ENCODE measurements around the gene THAP10.
"Not testable (repeated sequence)": the region's sequence is repeated elsewhere in the genome, so short reads cannot be mapped to it uniquely, and the experiment has no call there.

THAP10 gene

DNA sequence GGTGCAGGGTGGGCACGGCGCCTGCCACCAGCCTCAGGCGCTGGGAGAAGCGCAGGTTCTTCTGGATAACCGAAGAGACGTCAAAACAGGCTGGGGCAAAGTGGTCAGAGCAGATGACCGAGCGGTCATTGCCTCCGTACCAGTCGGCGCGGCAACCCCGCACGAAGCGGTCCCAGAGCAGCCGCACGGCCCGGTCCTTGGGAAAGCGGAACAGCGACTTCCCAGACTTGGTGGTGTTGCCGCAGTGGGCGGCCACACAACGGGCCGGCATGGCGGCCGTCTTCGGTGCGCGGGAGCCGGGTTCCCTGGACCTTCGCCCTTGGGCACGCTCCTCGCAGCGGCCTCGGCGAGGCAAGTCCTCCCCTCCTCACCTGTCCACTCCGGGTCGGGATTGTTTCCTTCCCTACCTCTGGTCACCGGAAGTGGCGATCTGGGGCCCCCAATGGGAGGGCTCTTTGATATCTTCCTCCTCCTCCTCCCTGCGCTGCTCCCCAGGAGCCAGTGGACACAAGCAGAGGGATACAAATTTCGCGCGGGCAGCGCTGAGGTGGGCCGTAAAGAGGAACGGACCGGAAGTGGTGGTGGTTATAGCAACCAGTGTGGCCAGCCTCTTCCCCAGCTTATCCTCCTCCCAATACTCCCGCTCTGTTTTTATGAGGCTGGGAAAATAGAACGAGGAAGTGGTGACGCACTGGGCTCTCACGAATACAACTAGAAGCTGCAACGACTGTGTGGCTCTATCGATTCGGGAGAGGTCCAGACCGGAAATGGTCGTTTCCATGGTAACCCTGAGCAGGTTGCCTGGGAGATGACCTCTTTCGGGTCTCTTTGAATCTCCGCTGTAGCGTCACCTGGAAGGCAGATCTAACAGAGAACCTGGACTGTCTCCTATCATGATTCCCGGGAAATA, at the start of gene THAP10, which contains the start of gene LRRC49:
TSS of gene THAP10 (minus strand) at position 432 of the 910 bp plus-strand sequence. CDS start at position 271, 161 bp downstream.
TSS of gene LRRC49 (plus strand) at position 825 of the 910 bp plus-strand sequence. CDS start at position 894, 69 bp downstream.
- ATAC-seq: peak in 1 of 2 donors; percentile 51

DNA sequence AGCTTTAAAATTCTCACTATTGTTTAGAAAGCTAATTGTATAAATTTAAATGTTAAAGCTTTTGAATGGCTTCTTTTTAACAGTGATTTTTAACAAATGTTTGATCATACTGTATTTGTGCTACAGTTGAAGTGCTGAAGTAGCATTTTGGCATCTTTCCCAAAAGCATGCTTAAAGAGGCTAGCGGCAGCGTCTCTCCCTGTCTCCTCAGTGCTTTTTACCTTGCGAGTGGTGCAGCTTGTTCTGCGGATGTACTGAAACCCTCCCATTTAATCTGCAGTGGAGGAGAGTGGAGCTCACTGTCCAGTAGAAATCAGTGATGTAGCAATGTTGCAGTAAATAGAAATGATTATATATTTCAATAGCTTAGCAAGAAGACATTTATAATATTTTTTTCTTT, 44.1 kb upstream of the THAP10 start:
- no peak for ATAC-seq

DNA sequence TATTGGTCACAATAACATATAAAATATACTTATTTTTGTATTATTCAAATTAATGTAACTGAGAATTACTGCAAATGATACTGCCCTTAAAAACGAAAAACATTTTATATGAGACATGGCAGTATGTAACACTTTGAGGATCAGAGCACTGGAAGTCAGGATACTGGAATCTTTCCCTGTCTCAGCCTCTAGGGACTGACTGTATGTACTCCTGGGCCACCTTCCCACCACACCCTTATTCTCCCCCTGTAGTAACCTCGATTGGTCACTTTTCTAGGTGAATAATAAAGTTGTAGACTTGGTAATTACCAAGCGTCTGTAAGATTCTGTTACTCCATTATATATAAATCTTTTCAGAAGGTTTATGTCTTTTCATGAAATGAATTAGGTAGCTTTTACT, 43.4 kb upstream of the THAP10 start:
- no peak for ATAC-seq

DNA sequence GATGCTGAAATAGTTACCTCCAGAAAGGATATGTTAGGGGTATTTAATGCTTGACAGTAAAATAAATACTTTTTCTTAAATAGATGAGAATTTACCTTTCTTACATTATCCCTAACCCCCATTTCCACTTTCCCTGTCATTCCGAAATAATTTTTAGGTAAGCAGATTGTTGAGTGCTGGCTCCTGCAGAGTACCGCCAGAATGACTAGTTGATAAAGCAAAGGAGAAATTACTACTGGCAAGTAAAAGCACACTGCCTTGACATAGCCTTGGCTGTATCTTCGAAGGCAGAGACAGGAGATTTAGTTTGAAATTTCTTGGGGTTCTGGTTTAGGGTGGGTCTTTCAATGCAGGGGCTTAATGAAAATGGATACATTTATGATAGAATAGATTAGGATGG, 41.2 kb upstream of the THAP10 start:
- ATAC-seq: no peak

DNA sequence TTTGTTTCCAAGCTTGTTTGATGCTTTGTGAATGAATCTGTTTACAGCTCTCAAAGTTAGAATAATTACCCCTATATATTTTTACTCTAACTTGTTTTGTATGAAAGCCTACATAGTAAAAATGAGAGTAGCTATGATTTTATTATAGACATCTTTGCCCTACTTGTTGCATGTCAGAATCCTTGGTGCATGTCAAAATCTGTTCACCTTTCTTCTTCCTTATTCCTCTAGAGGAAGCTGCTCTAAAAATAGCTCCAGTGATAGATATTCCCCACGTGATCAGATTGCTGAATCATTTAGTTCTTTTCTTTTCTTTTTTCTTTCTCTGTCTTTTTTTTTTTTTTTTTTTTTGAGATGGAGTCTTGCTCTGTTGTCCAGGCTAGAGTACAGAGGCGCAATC, 40.2 kb upstream of the THAP10 start:
- no peak for ATAC-seq

DNA sequence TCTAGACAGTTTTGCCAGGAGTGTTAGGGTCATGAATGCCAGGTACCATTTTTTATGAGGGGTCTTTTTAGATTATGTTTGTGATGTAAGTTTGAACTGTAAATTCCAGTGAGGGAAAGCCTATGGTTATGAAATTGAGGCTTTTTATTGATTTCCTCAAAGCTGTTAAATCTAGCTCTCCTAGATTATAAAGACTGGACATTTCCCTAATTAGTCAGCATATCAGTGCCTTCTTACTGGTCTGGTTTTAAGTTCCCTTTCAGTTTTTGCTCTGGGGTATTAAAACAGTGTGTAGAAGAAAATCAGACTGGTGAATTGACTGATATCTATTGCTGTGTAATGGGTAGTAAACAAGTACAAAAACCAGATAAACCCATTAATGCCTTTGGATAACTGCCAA, 39.6 kb upstream of the THAP10 start:
- ATAC-seq: no peak

DNA sequence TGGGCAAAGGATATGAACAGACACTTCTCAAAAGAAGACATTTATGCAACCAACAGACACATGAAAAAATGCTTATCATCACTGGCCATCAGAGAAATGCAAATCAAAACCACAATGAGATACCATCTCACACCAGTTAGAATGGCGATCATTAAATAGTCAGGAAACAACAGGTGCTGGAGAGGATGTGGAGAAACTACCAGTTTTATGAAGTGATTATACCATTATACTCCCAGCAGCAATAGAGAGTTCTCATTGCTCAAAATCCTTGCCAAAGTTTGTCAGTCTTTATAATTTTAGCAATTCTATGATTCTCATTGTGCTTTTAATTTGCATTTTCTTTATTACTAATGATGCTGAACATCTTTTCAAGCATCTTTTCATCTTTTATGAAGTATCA, 34.7 kb upstream of the THAP10 start:
- not testable (repeated sequence) for ATAC-seq

DNA sequence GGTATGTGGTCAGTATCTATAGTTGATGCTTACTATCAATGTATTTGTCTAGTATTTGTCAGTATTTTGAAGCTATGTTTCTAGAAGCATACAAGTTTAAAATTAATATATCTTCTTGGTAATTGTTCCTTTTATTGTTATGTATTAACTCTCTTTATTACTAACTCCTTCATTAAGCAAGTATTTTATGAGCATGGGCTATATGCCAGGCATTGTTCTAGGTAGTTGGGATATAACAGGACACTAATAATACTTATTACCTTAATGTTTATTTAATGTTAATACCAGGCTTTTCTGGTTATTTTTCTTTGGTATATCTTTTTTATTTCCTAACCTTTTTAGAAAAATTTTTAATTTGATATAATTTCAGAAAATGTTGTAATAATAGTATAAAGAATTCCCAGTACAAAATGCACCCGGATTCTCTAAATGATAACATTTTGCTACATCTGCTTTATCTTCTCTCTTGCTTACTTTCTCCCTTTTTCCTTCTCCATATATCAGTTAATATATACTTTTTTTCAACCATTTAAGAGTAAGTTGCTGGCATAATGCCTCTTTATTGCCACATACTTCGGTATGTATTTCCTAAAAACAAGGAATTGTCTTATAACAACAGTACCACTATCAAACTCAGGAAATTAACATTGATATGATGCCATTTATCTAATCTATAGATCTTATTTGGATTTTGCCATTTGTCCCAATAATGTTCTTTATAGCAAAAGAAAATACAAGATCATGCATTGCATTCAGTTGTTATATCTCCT, 31.3 kb upstream of the THAP10 start:
- no peak for ATAC-seq

DNA sequence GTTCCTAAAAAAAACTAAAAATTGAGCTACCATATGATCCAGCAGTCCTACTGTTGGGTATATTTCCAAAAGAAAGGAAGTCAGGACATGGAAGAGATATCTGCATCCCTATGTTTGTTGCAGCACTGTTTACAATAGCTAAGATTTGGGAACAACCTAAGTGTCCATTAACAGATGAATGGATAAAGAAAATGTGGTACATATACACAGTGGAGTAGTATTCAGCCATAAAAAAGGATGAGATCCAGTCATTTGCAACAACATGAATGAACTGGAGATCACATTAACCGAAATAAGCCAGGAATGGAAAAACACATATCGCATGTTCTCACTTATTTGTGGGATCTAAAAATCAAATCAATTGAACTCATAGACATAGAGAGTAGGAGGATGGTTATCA, 29.9 kb upstream of the THAP10 start:
- ATAC-seq: no peak

DNA sequence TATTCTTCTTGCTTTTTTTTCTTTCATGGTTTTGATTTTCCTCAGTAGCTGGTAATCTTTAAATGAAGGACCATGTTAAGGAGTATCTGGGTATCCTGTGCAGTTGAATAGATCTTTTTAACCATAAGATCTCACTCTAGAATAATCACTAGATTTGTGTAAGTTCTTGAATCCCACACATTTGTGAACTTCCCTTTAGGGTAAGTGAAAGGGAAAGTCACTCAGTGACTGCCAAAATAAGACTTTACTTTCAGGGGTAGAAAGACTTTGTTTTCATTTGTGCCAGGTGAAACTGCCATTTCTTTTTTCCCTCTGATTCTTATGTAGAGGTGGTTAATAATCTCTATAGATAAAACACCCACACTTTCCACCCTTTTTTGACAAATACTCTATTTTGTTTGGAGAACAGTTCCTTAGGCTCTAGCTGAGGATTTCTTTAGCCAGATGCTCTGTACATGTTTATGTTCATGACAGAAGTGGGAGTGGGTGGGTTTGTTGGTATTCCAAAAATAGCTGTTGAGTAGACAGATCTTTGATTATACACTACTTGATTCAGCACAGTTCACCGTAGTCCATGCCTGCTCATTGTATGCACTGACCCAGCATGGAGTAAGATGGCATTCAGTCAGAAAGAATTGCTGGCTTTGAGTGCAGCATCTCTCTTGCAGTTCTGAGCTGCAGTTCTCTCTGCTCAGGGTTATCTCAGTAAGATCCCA, 28.9 kb upstream of the THAP10 start:
- no peak for ATAC-seq

DNA sequence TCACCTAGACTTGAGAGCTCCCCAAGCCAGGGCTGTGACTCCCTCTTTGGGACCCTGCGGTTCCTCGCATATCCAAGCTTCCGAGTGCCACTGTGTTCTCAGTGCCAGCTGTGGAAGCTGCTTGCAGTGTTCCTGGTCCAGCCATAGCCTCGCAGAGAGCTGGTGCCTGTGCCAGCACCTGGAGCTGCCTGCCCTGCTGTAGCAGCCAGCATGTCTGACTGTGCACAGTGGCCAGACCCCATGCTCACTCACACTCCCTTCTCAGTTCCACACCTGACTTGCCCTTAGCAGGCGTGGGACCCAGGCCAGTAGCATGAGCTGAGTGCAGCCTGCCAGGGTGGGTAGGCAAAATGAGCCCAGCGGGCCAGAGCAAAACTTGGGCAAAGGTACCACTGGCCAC, 25.7 kb upstream of the THAP10 start:
- ATAC-seq: no peak

DNA sequence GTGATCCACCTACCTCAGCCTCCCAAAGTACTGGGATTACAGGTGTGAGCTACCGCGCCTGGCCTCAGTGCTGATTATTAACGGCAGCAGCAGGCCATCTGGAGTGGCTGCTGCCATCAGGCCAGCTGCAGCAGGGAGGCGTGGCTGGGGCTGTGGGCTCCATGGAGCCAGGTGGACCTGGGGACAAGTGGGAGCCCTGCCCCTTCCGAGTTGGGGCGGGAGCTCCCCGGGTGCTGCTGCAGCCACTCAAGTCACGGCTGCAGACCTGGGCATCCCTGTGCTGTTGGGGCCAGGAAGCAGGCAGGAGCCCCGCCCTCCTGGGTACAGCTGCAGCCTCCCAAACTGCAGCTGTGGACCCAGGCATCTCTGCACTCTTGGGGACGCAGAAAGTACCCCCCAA, 24.3 kb upstream of the THAP10 start:
- ATAC-seq: no peak

DNA sequence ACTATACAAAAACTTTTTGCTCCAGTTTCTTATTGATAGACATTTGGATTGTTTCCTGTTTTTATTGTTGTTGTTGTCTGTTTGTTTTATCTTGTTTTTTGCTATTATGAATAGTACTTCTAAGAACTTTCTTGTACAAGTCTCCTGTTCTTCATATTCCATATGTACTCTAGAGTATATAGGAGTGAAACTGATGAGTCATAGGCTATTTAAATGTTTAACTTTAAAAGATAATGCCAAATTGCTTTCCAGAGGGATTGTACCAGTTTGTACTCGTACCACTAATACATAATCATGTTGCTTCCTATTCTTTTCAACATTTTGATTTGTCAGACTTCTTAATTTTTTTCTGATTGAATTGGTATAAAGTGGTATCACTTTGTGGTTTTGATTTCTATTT, 20.0 kb upstream of the THAP10 start:
- no peak for ATAC-seq

DNA sequence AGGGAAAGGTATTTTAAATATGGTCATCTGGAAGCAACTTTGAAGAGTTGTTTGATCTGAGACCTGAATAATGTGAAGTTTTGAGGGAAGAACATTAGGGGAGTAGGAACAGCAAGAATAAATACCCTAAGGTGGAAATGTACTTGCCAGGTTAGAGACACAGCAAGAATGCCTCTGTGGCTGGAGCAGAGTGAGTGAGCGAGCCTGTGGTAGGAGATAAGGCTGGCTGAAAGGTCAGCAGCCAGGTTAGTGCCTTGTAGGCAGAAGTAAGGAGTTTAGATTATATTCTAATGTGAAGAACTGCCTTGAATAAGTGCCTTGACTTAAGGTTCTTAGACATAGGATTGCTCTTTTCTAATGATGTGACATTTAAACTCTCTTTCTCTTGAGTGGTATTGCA, 18.7 kb upstream of the THAP10 start:
- ATAC-seq: no peak

DNA sequence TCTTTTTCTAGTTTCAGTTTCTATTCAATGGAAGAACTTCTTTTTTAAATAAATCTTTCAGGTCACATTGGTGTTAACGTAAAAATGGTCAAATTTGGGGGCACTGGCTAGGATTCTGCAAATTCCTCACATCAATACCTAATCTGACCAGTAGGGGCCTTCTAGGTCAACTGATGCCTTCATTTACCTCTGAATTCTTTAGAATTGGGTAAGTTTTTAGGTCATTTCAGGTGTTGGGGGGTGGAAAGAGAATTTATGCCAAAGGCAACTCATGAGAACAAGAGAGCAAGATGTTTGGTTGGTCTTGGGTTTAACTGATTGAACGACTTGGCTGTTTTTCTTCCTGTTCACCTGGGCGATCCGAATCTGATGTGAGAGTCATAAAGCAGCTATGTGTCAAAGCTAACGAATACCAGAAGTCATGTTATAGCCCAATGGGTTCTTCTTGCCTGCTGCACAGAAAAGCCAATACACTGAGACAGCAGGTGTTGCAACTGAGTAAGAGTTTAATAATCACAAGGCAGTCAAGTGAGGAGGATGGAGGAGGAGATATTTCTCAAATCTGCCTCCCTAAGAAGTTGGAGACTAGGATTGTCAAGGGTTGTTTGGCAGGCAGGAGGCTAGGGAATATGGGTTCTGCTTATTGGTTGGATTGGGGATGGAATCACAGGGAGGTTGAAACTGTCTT, 15.7 kb upstream of the THAP10 start:
- ATAC-seq: no peak

DNA sequence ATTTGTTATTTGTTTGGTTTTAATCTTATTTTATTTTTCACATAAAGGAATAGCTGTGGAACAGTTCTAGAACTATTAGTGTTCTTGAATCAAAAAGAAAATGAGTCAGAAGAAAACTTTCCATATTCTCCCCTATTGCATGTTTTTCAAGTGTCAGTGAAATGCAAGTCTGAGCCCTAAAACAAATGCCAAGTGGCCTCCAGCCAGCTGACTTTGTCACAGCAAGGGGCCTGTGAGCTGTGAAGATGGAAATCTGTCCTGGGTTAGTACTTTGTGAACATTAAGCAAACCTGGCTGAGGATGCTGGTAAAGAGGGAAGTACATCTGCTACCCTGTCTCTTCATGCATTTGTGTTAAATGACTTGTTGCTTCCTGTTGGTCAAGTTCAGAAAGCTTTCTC, 14.6 kb upstream of the THAP10 start:
- ATAC-seq: no peak

DNA sequence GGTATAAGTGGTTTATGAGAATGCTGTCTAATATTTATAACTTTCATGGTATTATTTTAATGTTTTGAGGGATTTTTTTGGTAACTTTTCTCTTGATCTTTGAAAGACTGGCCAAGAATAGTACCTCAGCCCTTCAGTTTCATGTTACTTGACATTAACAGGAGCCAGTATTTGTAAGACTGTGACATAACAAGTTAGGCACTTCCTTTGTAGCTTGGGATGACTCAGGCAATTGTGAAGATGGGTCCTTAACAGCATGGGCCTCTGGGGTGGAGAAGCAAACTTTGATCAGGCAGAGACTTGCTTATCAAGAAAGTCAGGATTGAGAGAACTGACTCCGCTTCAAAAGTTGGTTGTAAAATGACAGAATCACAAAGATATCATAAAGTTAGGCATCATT, 9.9 kb upstream of the THAP10 start:
- no peak for ATAC-seq

DNA sequence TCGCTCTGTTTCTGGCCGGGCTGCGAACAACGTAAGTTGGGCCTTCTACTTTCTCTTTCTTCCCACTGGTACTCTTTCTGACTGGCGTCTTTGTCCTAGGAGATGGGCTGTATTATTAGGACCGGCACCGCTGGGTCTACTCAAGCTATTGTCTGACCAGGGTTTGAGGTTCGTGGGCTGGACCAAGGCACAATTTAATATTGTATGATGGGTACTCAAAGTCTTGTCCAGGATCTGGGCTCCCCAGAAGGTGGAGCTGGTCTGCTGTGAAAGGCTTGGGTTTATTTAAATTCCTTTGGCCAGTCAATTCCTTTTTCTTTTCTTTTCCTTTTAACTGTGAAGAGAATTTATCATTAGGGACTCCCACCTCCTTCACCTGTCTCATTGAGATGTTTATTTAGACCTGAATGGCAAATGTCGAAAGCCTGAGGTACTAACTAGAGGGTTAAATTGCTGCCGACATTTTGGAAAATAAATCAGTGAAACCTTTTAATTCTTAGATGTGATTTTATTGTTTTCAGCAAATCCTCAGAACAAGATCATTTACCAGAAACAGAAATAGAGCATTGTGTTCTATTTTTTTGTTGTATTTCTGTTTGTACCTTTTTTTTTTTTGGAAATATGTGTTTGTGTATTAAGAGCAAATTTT, 803 bp upstream of the THAP10 start:
- ATAC-seq: no peak

DNA sequence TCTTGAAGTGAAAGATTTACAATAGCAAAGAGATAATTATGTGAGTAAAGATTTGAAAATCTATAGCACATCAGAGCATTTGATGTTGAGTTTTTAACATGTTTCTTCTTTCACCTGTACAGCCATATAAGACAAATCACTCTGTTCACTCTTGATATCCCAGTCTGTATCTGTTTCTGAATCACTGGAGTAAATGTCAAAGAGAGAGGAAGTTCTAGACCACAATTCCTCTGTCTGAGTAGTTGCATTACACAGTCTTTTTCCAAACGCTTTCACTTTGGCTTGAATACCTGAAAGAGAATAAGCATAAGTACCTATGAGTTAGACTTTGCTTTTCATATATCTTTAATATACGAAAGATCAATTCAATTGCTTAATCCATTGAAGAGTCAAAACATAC, 9.9 kb downstream of the THAP10 start:
- ATAC-seq: no peak

DNA sequence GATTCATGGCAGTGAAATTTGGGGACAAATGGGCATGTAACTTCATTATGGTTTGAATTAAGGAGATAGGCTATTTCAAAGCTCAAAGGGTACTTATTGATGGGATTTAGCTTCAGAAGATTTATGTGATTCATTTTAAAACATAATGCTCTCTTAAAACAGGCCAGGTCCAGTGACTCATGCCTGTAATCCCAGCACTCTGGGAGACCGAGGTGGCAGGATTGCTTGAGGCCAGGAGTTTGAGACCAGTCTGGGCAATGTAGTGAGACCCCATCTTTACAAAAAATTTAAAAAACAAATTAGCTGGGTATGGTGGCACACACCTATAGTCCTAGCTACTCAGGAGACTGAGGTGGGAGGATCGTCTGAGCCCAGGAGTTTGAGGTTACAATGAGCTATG, 11.5 kb downstream of the THAP10 start:
- ATAC-seq: no peak

DNA sequence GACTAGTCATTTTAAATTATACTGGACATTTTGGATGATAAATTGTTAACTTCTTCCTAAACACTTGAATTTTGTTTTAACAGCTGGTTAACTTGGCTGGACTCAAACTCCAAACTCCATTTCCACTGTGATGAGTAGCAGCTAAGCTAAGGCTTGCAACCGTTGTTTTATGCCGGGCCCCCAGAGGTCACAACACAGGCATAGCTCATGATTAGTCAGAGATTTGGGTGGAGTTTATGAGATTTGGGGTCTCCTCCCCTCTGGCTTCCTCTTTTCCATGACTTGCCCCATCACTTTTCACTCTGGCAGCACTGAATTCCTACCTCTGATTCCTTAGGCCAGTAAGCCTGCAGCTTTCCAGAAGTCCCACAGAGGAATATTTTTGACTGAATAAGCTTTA, 12.8 kb downstream of the THAP10 start:
- ATAC-seq: no peak

DNA sequence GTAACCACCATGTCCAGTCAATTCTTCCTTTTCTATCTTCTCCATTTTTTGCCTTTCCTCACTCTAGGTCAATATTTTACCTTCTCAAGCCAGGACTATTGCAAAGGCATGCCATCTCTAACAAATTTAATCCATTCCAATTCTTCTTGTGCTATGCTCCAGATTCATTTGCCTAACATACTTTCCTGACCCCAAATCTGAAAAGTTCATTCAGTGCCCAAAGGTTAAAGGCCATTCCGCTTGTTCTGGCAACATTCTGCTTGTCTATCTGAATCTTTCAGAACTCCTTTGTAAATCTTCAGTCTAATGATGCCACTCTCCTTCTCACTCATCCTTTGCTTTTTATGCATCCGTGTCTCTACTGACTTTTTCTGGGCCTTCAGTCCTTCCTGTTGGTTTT, 15.6 kb downstream of the THAP10 start:
- no peak for ATAC-seq

Measured in activated CD4-positive, CD25-positive, alpha-beta regulatory T cell treated with anti-CD3 and anti-CD28 coated beads, Interleukin-2, amount 50 U/mL, for 24 hours (primary cell).